Effector memory CD4-positive, alpha-beta T cell (primary cell): ENCODE measurements around the gene HS3ST5.

ENCODE experiments used
- DNase-seq, 3 donors: peaks; one replicate each; pipeline ENCODE4 v3.0.0-alpha.2; 2020
- H3K27ac ChIP-seq: 2 replicates; pipeline ENCODE4 v1.7.0; 2013; ENCODE audit warnings: mild to moderate bottlenecking, low read length, moderate library complexity; ENCODE audit not compliant: insufficient read depth, poor library complexity, severe bottlenecking
- H3K27me3 ChIP-seq: replicated peaks from 2 replicates; pipeline ENCODE4 v1.7.0; 2013; ENCODE audit warnings: mild to moderate bottlenecking, low read length; ENCODE audit not compliant: insufficient read depth, control insufficient read depth, poor library complexity, severe bottlenecking
- H3K36me3 ChIP-seq: 2 replicates; pipeline ENCODE4 v1.7.0; 2013; ENCODE audit warnings: mild to moderate bottlenecking, low read length, moderate library complexity; ENCODE audit not compliant: control insufficient read depth, insufficient read depth
- H3K4me1 ChIP-seq: 2 replicates; pipeline ENCODE4 v1.7.0; 2013; ENCODE audit warnings: low read length, mild to moderate bottlenecking; ENCODE audit not compliant: control insufficient read depth, insufficient read depth, poor library complexity, severe bottlenecking
- H3K4me3 ChIP-seq: 2 replicates; pipeline ENCODE4 v1.7.0; 2013; ENCODE audit warnings: low read length, low read depth, mild to moderate bottlenecking; ENCODE audit not compliant: insufficient read depth, poor library complexity, severe bottlenecking
- H3K9me3 ChIP-seq: 2 replicates; pipeline ENCODE4 v1.7.0; 2013; ENCODE audit warnings: mild to moderate bottlenecking, low read length, moderate library complexity; ENCODE audit not compliant: control insufficient read depth
- total RNA-seq, 3 donors: gene quantifications; one replicate each; lab custom pipeline; 2026; lab: John Stamatoyannopoulos, UW

Gene HS3ST5, protein sequence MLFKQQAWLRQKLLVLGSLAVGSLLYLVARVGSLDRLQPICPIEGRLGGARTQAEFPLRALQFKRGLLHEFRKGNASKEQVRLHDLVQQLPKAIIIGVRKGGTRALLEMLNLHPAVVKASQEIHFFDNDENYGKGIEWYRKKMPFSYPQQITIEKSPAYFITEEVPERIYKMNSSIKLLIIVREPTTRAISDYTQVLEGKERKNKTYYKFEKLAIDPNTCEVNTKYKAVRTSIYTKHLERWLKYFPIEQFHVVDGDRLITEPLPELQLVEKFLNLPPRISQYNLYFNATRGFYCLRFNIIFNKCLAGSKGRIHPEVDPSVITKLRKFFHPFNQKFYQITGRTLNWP
- total RNA-seq: 0 to 0.09 (median 0) reads per million in 3 donors

- no peak within 1 kb of the TSS for H3K27ac ChIP-seq
- H3K4me3 ChIP-seq: no peak within 1 kb of the TSS
- H3K27me3 ChIP-seq: no peaks in the 10 kb centered on the region
- H3K4me1 ChIP-seq: no peaks in the 10 kb centered on the region
- H3K9me3 ChIP-seq: no peaks in the 10 kb centered on the region
- H3K36me3 ChIP-seq: no peaks in the 10 kb centered on the region
- no peak for DNase-seq
Observed at GRCh38 chr6:114342826-114343781, at the start of gene HS3ST5. TSS of gene HS3ST5 (minus strand) at chr6:114343023. CDS start at chr6:114062845, 280,178 bp downstream.

GRCh38 chr6:114390176-114390575 lies 47.4 kb upstream of the HS3ST5 start:
- Histone ChIP-seq H3K27me3 (no peaks in the 10 kb centered on the region), H3K4me1 (no peaks in the 10 kb centered on the region), H3K36me3 (no peaks in the 10 kb centered on the region), H3K27ac (no peak overlapping the region), H3K4me3 (no peak overlapping the region), H3K9me3 (no peaks in the 10 kb centered on the region)
- DNase-seq: no peak

GRCh38 chr6:114389111-114389510 lies 46.3 kb upstream of the HS3ST5 start:
- no peak for DNase-seq
- no peaks in the 10 kb centered on the region for H3K4me1 ChIP-seq
- H3K27me3 ChIP-seq: no peaks in the 10 kb centered on the region
- H3K4me3 ChIP-seq: no peak overlapping the region
- H3K27ac ChIP-seq: no peak overlapping the region
- H3K36me3 ChIP-seq: no peaks in the 10 kb centered on the region
- H3K9me3 ChIP-seq: no peaks in the 10 kb centered on the region

DNA sequence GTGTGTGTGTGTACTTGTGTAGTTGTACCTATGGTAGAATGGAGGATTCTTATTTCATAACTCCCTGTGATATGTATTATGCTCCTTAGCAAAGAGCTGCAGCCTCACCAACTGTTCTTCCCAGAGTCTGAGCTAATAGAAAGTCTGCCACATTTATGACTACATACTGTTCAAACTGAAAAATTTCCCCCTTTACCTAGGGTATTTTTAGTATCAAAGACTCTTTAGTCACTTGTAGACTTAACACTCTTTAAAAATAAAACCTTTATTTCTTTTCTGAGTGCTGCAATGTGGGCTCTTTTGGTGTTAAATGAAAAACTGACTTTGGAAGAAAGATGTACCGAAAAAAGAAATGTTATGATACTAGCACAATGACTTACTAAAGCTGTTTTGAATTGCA lies 39.6 kb upstream of the HS3ST5 start:
- no peaks in the 10 kb centered on the region for H3K9me3 ChIP-seq
- no peak overlapping the region for H3K27ac ChIP-seq
- H3K27me3 ChIP-seq: no peaks in the 10 kb centered on the region
- H3K4me1 ChIP-seq: no peaks in the 10 kb centered on the region
- no peaks in the 10 kb centered on the region for H3K36me3 ChIP-seq
- no peak overlapping the region for H3K4me3 ChIP-seq
- DNase-seq: no peak

DNA sequence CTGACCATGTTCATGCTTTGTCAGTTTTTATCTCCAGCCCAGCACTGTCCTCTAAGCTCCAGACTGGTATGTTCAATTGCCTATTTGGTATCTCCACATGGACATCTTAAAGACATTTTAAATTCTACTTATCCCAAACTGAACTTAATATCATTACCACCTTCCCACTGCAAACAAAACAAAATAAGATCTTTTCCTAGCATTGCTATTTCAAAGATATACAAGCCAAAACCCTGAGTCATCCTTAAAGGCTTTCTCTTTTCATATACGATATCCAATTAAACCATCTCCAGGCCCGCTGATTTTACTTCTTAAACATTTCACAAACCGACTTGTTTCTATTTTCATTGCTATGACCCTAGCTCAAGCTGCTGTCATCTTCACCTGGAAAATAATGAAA lies 35.1 kb upstream of the HS3ST5 start:
- Histone ChIP-seq H3K4me1 (no peaks in the 10 kb centered on the region), H3K27ac (no peak overlapping the region), H3K36me3 (no peaks in the 10 kb centered on the region), H3K9me3 (no peaks in the 10 kb centered on the region), H3K4me3 (no peak overlapping the region), H3K27me3 (no peaks in the 10 kb centered on the region)
- no peak for DNase-seq

GRCh38 chr6:114376611-114377175 lies 33.9 kb upstream of the HS3ST5 start:
- Histone ChIP-seq H3K4me1 (no peaks in the 10 kb centered on the region), H3K9me3 (no peaks in the 10 kb centered on the region)

GRCh38 chr6:114375541-114376192 lies 32.8 kb upstream of the HS3ST5 start:
- Histone ChIP-seq H3K27me3 (no peaks in the 10 kb centered on the region), H3K27ac (no peak overlapping the region), H3K9me3 (no peaks in the 10 kb centered on the region), H3K36me3 (no peaks in the 10 kb centered on the region), H3K4me3 (no peak overlapping the region), H3K4me1 (no peaks in the 10 kb centered on the region)
- no peak for DNase-seq

More at GRCh38 chr6:114376611-114377175, 33.9 kb upstream of the HS3ST5 start:
- Histone ChIP-seq H3K36me3 (no peaks in the 10 kb centered on the region), H3K27ac (no peak overlapping the region), H3K4me3 (no peak overlapping the region), H3K27me3 (no peaks in the 10 kb centered on the region)
- DNase-seq: no peak

DNA sequence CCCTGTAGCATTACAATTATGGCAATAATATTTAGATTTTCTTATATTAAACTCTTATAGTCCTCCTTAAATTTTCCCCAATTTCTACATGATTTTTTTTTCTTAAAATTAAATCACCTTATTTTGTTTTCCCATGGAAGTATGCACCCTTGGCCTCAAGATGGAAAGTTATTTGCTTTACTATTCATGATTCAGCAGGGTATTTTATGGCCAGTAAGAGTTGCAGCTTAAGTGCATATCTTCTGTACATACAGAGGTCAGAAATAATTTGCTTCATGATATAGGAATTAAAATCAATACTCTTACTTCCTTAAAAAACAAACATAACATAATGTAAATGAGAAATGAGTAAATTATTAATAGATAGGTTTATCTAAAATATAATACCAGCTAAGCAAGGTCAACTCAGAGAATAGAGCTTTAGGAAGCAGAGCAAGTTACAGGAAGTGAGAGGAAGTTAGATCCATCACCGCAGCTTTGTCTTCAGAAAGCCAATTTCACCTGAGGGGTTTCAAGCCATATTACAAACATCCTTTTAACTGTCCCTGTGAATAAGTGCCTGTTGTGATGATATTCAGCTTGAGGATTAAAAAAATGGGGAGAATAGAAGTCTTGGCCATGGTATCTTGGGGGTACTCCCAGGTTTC lies 24.6 kb upstream of the HS3ST5 start:
- H3K4me1 ChIP-seq: no peaks in the 10 kb centered on the region
- H3K27ac ChIP-seq: no peak overlapping the region
- H3K36me3 ChIP-seq: no peaks in the 10 kb centered on the region
- no peak for DNase-seq
- H3K27me3 ChIP-seq: no peaks in the 10 kb centered on the region
- H3K4me3 ChIP-seq: no peak overlapping the region
- H3K9me3 ChIP-seq: no peaks in the 10 kb centered on the region

DNA sequence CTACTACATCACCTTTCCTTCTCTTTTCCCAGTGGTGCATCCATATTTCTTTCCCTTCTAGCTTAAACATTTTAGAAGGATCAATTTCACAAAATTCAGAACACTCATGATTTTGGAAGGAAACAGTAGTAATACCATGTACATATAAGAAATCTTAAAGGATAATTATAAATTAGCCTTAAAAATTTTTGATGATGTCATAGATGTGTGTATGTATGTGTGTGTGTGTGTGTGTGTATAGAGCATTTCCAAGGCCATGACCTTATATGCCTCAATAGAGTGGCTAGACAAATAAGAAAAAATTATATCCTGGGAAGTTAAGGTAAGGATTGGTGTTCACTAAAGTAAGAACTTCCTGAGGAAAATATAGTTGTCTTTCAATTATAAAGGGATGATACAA lies 24.1 kb upstream of the HS3ST5 start:
- H3K4me1 ChIP-seq: no peaks in the 10 kb centered on the region
- H3K9me3 ChIP-seq: no peaks in the 10 kb centered on the region
- H3K27me3 ChIP-seq: no peaks in the 10 kb centered on the region
- no peak overlapping the region for H3K27ac ChIP-seq
- DNase-seq: no peak
- H3K36me3 ChIP-seq: no peaks in the 10 kb centered on the region
- H3K4me3 ChIP-seq: no peak overlapping the region
